Subcutaneous adipose tissue (tissue), 4 donors: ENCODE results near the gene SSTR5. TPM values are rescaled to one million over a fixed set of nuclear protein-coding genes. Genes with fewer than 3 reads are reported as not detected.

Experiments
- total RNA-seq, 4 donors: library from RNA; depleted of rRNA; stranded (reverse); fragments of >200 nt; gene quantifications; one replicate each; pipeline ENCODE4 v1.1.0, GENCODE V29; 2016
- TF ChIP-seq, protein P1 (sequence below): fragments of 450-650 bp; IDR thresholded peaks from one replicate; pipeline ENCODE4 v1.5.1; 2016; ENCODE audit warnings: low read depth, mild to moderate bottlenecking, control low read depth, antibody characterized with exemption, moderate library complexity

Gene SSTR5
- total RNA-seq, 4 donors from 2014 or later: not detected

GRCh38 chr16:1097800-1098199 lies 25.3 kb downstream of the SSTR5 start:
- TF ChIP-seq, protein P1, sequence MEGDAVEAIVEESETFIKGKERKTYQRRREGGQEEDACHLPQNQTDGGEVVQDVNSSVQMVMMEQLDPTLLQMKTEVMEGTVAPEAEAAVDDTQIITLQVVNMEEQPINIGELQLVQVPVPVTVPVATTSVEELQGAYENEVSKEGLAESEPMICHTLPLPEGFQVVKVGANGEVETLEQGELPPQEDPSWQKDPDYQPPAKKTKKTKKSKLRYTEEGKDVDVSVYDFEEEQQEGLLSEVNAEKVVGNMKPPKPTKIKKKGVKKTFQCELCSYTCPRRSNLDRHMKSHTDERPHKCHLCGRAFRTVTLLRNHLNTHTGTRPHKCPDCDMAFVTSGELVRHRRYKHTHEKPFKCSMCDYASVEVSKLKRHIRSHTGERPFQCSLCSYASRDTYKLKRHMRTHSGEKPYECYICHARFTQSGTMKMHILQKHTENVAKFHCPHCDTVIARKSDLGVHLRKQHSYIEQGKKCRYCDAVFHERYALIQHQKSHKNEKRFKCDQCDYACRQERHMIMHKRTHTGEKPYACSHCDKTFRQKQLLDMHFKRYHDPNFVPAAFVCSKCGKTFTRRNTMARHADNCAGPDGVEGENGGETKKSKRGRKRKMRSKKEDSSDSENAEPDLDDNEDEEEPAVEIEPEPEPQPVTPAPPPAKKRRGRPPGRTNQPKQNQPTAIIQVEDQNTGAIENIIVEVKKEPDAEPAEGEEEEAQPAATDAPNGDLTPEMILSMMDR: no peak

DNA sequence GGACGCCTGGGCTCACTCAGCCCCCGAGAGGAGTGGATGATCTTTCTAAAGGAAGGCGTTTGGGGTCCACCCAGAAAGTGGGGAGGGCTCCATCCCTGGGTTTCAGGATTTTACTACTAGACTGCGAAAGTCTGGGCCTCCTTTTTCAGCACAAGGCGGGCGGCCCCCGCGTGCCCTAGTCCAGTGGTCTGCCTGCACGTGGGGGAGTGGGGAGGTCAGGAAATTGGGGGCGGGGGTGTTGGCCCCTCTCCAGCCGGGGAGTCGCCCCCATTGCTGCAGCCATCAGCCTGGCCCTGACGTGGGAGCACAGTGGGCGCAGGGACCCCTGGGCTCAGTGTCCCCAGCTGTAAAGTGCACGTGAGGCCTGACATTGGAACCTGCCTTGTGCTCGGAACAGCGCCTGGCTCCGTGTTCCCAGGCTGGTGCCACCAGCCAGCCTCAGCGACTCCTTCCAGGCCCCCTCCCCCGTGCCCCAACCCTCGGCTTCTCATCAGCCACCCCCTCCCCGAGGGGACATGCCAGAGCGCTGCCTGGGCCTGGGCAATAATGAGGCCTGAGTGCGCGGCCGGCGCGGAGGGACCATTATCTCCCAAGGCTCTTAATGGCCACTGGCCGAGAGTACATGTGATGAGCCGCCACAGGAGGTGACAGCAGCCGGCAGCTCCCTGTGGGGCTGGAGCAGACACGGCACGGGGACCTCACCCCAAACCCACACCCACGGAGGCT lies 25.9 kb downstream of the SSTR5 start:
- TF ChIP-seq, protein P1: no peak

GRCh38 chr16:1099189-1100083 lies 26.9 kb downstream of the SSTR5 start:
- TF ChIP-seq, protein P1: no peak

GRCh38 chr16:1100084-1100800 lies 27.7 kb downstream of the SSTR5 start:
- TF ChIP-seq, protein P1: no peak

DNA sequence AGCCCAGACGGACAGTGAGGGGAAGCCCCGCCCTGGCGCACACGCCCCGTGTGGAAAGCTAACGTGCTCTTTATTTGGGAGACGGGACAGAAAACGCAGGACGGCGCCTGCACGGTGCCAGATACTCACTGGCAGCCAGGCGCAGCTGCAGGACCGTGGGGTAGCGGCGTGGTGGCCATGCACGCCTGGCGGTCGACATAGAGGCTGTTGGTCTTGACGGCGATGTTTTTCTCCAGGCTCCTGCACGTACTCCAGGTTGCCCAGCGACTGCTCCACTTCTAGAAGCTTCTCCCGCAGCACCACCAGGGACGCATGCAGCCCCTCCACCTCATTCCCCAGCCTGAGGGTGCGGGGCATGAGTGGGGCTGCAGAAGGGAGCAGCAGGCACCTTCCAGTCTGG lies 28.6 kb downstream of the SSTR5 start:
- TF ChIP-seq, protein P1: no peak

DNA sequence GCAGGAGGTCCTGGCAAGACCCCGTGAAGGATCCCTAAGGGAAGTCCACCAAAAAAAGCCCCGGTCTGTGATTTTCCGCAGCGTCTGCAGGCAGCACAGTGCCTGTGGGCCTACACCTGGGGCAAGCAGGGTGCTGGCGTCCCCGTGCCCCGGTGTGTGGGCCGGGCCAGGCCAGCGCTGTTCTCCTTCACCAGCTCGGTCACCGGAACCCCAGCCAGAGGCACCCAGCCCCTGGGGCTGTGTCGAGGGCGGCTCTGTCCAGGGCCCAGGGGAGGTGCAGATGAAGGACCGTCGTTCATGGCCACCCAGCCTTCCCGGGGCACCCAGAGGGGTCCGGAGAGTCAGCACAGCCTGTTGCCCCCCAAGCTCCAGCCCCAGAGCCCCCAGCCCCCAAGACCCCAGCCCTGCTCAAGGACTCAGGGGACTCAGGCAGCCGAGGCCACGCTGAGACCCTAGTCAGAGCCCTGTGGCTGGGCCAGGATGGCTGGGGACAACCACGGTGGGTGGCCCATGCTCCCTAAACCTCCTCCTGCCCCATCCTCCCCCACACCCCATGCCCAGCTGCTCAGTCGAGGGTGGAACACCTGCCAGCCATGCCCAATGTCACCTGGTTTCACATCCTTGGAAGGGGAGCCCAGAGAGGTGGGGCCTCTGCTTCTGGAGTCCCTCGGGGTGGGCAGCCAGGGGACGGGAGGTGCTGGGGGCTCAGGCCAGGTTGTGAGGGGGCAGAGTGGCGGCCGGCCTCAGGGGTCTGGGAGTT lies 29.2 kb downstream of the SSTR5 start:
- TF ChIP-seq, protein P1: no peak
